Measurements from ENCODE around the gene GALNT14. TPM values are rescaled to one million over a fixed set of nuclear protein-coding genes. Genes with fewer than 3 reads are reported as not detected.

GALNT14 gene
- total and polyA plus RNA-seq, 9 of the 15 experiments (the other 6 are each of a cell fraction or from before 2014, with no cell fraction given): 0.11 TPM; not detected in 8

DNA sequence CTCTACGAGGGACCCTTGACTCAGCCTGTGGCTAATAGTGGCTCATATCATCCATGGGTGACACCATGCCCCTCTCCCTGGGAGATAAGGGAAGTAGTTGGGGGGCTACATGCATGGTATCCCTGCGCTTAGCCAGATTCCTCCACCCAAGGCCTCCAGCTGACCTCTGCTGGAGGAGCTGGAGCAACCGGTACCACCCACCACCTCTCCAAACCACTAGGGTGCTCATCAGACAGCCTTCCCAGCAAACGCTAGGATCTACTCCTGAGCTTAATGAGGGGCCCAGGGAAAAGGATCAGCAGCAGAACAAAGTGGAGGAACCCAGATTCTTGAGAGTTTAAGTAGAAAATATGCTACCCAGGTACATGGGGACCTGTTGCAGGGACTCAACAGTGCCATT lies 255.1 kb downstream of the GALNT14 start:
- Histone ChIP-seq H3K36me3 (ENCODE audit: control insufficient read depth, insufficient read depth, low read length) (no peaks in the 10 kb centered on the region), H3K4me2 (ENCODE audit: insufficient read depth, low read length) (no peak overlapping the region), H3K9me3 (replicated peaks; ENCODE audit: control insufficient read depth, insufficient read depth, low read depth, low read length) (no peaks in the 10 kb centered on the region), H3K9ac (ENCODE audit: insufficient read depth in 1 of 2, low read depth in 2 of 2, low read length in 2 of 2) (no peak overlapping the region), H3K9me1 (ENCODE audit: control insufficient read depth, insufficient read depth, low read length) (no peaks in the 10 kb centered on the region), H4K20me1 (replicated peaks; ENCODE audit: control insufficient read depth, insufficient read depth, low read length) (no peaks in the 10 kb centered on the region), H2AFZ (ENCODE audit: low read depth, low read length) (no peak overlapping the region), H3K4me1 (replicated peaks in 1 of 2; ENCODE audit: control insufficient read depth in 2 of 2, insufficient read depth in 2 of 2, low read length in 2 of 2) (no peaks in the 10 kb centered on the region), H3K27ac (ENCODE audit: extremely low read depth, low read depth, low read length) (no peak overlapping the region), H3K79me2 (ENCODE audit: control insufficient read depth, insufficient read depth, low read length) (no peaks in the 10 kb centered on the region), H3K27me3 (ENCODE audit: control insufficient read depth in 2 of 2, insufficient read depth in 2 of 2, low read length in 2 of 2) (peaks cover 0 to 10% of the 10 kb centered on the region in 2 experiments; a peak in 2 of 5 replicates), H3K4me3 (no peak overlapping the region)
- no peak for DNase-seq (ENCODE audit: extremely low read depth in 1 of 4, low spot score in 3 of 4)
- in situ Hi-C loops (cut with MboI): no loop called here
- ChIA-PET CTCF (ENCODE audit: low intra/inter-chr PET ratio) (no interaction called here), POLR2A (no interaction called here)
- intact Hi-C loops (cut with micrococcal nuclease): no loop called here
- TF ChIP-seq POLR2H (tag; IDR thresholded peaks at IDR 0.05; ENCODE audit: low read depth): no peak
- TF ChIP-seq, protein P1, sequence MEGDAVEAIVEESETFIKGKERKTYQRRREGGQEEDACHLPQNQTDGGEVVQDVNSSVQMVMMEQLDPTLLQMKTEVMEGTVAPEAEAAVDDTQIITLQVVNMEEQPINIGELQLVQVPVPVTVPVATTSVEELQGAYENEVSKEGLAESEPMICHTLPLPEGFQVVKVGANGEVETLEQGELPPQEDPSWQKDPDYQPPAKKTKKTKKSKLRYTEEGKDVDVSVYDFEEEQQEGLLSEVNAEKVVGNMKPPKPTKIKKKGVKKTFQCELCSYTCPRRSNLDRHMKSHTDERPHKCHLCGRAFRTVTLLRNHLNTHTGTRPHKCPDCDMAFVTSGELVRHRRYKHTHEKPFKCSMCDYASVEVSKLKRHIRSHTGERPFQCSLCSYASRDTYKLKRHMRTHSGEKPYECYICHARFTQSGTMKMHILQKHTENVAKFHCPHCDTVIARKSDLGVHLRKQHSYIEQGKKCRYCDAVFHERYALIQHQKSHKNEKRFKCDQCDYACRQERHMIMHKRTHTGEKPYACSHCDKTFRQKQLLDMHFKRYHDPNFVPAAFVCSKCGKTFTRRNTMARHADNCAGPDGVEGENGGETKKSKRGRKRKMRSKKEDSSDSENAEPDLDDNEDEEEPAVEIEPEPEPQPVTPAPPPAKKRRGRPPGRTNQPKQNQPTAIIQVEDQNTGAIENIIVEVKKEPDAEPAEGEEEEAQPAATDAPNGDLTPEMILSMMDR (IDR thresholded peaks at IDR 0.05 in 2 of 3, conservative IDR thresholded peaks at IDR 0.05 in 1 of 3; ENCODE audit: insufficient read depth in 2 of 3, low read depth in 1 of 3, low read length in 3 of 3): 0 out of 6 replicates have a peak, but pooled peaks of 1 of the 3 experiments have one; percentile 9
- no peak for ATAC-seq
- BruUV-seq (replicated peaks): no TSS peak
- no peak for FAIRE-seq
- WGBS (ENCODE audit: insufficient coverage, low coverage, missing lambda C conversion rate): 0% methylated on average over 3 of the region's 4 CpGs

DNA sequence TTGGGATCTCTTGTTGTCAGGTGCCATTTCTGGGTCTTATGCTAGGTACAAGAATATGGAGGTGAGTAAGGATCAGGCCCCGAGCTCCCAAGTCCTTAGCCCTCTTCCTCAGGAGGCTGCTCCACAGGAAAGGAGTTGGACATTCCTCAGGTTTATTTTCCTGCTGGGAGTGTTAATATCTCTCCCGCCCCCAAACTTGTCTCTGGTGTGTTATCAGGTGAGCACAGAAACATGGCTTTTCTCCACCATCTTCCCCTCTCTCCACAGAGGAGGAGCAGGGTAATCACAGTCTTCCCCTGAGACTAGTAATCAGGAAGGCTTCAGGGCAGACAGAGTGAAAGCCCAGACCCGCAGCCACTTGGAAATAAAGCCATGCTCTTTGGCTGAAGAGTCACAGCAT lies 257.7 kb downstream of the GALNT14 start:
- Histone ChIP-seq H3K4me3 (no peak overlapping the region), H3K4me2 (ENCODE audit: insufficient read depth, low read length) (no peak overlapping the region), H3K27ac (ENCODE audit: extremely low read depth, low read depth, low read length) (no peak overlapping the region), H3K27me3 (ENCODE audit: control insufficient read depth in 2 of 2, insufficient read depth in 2 of 2, low read length in 2 of 2) (peaks cover 0 to 10% of the 10 kb centered on the region in 2 experiments; a peak in 2 of 5 replicates), H3K4me1 (replicated peaks in 1 of 2; ENCODE audit: control insufficient read depth in 2 of 2, insufficient read depth in 2 of 2, low read length in 2 of 2) (no peaks in the 10 kb centered on the region), H4K20me1 (replicated peaks; ENCODE audit: control insufficient read depth, insufficient read depth, low read length) (no peaks in the 10 kb centered on the region), H3K9me1 (ENCODE audit: control insufficient read depth, insufficient read depth, low read length) (no peaks in the 10 kb centered on the region), H3K36me3 (ENCODE audit: control insufficient read depth, insufficient read depth, low read length) (no peaks in the 10 kb centered on the region), H3K9ac (ENCODE audit: insufficient read depth in 1 of 2, low read depth in 2 of 2, low read length in 2 of 2) (no peak overlapping the region), H3K9me3 (replicated peaks; ENCODE audit: control insufficient read depth, insufficient read depth, low read depth, low read length) (no peaks in the 10 kb centered on the region), H3K79me2 (ENCODE audit: control insufficient read depth, insufficient read depth, low read length) (no peaks in the 10 kb centered on the region), H2AFZ (ENCODE audit: low read depth, low read length) (no peak overlapping the region)
- FAIRE-seq (no peak), ATAC-seq (no peak), DNase-seq (ENCODE audit: extremely low read depth in 1 of 4, low spot score in 3 of 4) (no peak)
- no TSS peak for BruUV-seq (replicated peaks)
- ChIA-PET POLR2A (no interaction called here), CTCF (ENCODE audit: low intra/inter-chr PET ratio) (no interaction called here)
- intact Hi-C loops (cut with micrococcal nuclease) (no loop called here), in situ Hi-C loops (cut with MboI) (no loop called here)
- 0% methylated on average over 2 of the region's 3 CpGs for WGBS (ENCODE audit: insufficient coverage, low coverage, missing lambda C conversion rate)
- TF ChIP-seq, protein P2, sequence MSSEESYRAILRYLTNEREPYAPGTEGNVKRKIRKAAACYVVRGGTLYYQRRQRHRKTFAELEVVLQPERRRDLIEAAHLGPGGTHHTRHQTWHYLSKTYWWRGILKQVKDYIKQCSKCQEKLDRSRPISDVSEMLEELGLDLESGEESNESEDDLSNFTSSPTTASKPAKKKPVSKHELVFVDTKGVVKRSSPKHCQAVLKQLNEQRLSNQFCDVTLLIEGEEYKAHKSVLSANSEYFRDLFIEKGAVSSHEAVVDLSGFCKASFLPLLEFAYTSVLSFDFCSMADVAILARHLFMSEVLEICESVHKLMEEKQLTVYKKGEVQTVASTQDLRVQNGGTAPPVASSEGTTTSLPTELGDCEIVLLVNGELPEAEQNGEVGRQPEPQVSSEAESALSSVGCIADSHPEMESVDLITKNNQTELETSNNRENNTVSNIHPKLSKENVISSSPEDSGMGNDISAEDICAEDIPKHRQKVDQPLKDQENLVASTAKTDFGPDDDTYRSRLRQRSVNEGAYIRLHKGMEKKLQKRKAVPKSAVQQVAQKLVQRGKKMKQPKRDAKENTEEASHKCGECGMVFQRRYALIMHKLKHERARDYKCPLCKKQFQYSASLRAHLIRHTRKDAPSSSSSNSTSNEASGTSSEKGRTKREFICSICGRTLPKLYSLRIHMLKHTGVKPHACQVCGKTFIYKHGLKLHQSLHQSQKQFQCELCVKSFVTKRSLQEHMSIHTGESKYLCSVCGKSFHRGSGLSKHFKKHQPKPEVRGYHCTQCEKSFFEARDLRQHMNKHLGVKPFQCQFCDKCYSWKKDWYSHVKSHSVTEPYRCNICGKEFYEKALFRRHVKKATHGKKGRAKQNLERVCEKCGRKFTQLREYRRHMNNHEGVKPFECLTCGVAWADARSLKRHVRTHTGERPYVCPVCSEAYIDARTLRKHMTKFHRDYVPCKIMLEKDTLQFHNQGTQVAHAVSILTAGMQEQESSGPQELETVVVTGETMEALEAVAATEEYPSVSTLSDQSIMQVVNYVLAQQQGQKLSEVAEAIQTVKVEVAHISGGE (CRISPR knock-in tag; IDR thresholded peaks at IDR 0.05): no peak
- no peak for TF ChIP-seq MYBL2 (IDR thresholded peaks at IDR 0.05; ENCODE audit: low read depth)
- no peak for TF ChIP-seq MYBL2 (CRISPR knock-in tag; IDR thresholded peaks at IDR 0.05; ENCODE audit: borderline replicate concordance)
- no peak for TF ChIP-seq SRSF7 (optimal IDR thresholded peaks at IDR 0.05; ENCODE audit: low read depth, low read length)
- TF ChIP-seq, protein P3, sequence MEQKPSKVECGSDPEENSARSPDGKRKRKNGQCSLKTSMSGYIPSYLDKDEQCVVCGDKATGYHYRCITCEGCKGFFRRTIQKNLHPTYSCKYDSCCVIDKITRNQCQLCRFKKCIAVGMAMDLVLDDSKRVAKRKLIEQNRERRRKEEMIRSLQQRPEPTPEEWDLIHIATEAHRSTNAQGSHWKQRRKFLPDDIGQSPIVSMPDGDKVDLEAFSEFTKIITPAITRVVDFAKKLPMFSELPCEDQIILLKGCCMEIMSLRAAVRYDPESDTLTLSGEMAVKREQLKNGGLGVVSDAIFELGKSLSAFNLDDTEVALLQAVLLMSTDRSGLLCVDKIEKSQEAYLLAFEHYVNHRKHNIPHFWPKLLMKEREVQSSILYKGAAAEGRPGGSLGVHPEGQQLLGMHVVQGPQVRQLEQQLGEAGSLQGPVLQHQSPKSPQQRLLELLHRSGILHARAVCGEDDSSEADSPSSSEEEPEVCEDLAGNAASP (IDR thresholded peaks at IDR 0.05): no peak
